Measurements from ENCODE around the gene RMP24.

RMP24 gene

DNA sequence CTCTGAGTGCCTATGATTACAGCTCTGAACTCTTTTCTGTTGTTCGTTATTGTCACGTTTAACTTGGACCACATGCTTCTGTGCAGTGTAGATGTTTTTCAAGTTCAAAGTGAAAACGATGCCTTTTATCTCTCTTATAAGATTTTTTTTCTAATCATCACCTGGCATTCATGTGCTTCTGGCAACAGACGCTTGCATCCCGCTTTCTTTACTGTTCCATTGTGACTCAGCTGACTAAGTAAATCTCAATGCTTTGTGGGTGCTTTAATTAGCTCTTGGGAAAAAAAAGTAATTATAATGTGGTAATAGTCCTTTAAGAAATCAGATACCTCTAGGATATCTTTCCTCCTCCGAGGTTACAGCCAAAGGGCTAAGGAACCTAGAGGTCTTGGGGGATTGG, 31.2 kb upstream of the RMP24 start:
- no peaks in the 10 kb centered on the region for H3K9me3 Mint-ChIP-seq
- TF ChIP-seq, protein P1, sequence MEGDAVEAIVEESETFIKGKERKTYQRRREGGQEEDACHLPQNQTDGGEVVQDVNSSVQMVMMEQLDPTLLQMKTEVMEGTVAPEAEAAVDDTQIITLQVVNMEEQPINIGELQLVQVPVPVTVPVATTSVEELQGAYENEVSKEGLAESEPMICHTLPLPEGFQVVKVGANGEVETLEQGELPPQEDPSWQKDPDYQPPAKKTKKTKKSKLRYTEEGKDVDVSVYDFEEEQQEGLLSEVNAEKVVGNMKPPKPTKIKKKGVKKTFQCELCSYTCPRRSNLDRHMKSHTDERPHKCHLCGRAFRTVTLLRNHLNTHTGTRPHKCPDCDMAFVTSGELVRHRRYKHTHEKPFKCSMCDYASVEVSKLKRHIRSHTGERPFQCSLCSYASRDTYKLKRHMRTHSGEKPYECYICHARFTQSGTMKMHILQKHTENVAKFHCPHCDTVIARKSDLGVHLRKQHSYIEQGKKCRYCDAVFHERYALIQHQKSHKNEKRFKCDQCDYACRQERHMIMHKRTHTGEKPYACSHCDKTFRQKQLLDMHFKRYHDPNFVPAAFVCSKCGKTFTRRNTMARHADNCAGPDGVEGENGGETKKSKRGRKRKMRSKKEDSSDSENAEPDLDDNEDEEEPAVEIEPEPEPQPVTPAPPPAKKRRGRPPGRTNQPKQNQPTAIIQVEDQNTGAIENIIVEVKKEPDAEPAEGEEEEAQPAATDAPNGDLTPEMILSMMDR (IDR thresholded peaks at IDR 0.05): no peak

DNA sequence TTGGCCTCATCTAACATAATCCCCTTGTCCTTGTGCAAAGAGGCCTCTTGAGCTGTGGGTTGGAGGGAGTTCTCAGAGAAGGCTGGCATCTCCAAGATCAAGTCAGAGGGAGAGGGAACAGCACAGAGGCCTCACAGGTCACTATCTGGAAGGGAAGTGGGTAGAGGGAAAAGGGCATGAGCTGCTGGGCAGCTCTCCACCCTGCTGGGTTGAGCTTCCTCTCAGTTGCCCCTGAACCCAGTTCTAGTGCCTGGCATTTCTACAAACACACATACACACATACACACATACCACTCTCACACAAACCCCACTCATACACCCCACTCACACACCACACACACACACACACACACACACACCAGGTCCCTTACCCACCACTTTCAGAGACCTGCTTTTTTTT, 30.3 kb upstream of the RMP24 start:
- Mint-ChIP-seq H3K36me3 (ENCODE audit: low read depth) (no peaks in the 10 kb centered on the region), H3K27ac (no peak overlapping the region), H3K27me3 (ENCODE audit: insufficient read depth) (peaks cover 4% of the 10 kb centered on the region), H3K9me3 (no peaks in the 10 kb centered on the region), H3K4me3 (no peak overlapping the region), H3K4me1 (ENCODE audit: low read depth) (peaks cover 6% of the 10 kb centered on the region; the same call in 1 of the 2 replicates)
- TF ChIP-seq, protein P1 (IDR thresholded peaks at IDR 0.05): no peak
- no peak for DNase-seq

More for the DNA sequence above, 31.2 kb upstream of the RMP24 start:
- peaks cover 6% of the 10 kb centered on the region; the same call in 1 of the 2 replicates for H3K4me1 Mint-ChIP-seq (ENCODE audit: low read depth)
- H3K27ac Mint-ChIP-seq: no peak overlapping the region
- H3K36me3 Mint-ChIP-seq (ENCODE audit: low read depth): no peaks in the 10 kb centered on the region
- H3K4me3 Mint-ChIP-seq: no peak overlapping the region
- DNase-seq: no peak
- H3K27me3 Mint-ChIP-seq (ENCODE audit: insufficient read depth): no peaks in the 10 kb centered on the region; the same call in 1 of the 2 replicates

DNA sequence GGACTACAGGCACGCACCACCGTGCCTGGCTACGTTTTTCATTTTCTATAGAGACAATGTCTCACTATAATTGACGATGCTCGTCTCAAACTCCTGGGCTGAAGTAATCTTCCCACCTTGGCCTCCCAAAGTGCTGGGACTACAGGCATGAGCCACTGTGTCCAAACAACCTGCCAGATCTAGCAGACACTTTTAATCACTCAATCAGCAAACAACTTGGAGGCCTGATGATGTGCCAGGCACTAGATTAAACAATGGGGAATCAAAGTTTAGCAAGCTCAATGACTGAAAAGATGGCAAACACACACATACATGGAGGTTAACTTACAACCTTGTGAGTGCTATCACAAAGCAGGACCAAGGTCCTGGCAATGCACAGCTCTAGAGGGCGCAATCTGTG, 29.8 kb upstream of the RMP24 start:
- peaks cover 6% of the 10 kb centered on the region; the same call in 1 of the 2 replicates for H3K4me1 Mint-ChIP-seq (ENCODE audit: low read depth)

DNA sequence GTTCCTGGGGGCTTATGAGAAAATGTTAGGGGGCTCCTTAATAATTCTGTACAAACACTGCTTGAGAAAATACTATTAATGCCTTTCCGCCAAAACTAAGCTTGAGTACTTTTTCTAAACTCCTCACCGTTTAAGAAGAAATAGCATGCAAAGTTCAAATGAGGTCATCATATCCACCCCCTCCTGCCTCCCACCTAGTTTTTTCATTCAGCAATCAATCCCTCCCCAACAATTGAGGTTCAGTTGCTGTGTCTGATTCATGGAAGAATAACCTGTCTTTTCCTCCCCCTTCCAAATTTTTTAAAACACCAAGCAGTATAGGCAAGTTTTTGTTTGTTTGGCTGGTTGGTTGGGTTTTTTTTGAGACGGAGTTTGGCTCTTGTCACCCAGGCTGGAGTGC, 24.4 kb upstream of the RMP24 start:
- no peak overlapping the region for H3K4me3 Mint-ChIP-seq
- no peaks in the 10 kb centered on the region for H3K36me3 Mint-ChIP-seq (ENCODE audit: low read depth)

More for the DNA sequence above, 29.8 kb upstream of the RMP24 start:
- no peak for DNase-seq
- H3K36me3 Mint-ChIP-seq (ENCODE audit: low read depth): no peaks in the 10 kb centered on the region
- no peak overlapping the region for H3K27ac Mint-ChIP-seq
- peaks cover 4% of the 10 kb centered on the region for H3K27me3 Mint-ChIP-seq (ENCODE audit: insufficient read depth)
- no peak overlapping the region for H3K4me3 Mint-ChIP-seq
- no peaks in the 10 kb centered on the region for H3K9me3 Mint-ChIP-seq
- TF ChIP-seq, protein P1 (IDR thresholded peaks at IDR 0.05): no peak

DNA sequence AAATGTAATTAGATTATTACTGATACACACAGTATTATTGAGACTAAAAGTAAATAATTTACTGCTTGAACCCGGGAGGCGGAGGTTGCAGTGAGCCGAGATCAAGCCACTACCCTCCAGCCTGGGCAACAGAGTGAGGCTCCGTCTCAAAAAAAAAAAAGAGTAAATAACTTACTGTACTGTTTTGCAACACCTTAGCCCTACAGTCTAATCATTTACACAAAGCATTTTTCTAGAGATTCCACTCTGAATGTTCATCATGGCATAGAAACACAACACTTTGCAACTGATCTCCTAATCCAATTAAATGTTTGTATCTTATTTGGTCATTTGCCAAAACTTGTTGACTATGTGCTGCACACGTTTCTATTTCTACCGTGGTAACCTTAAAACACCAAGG, 23.4 kb upstream of the RMP24 start:
- Mint-ChIP-seq H3K9me3 (no peaks in the 10 kb centered on the region), H3K4me1 (ENCODE audit: low read depth) (peaks cover 10% of the 10 kb centered on the region), H3K36me3 (ENCODE audit: low read depth) (no peaks in the 10 kb centered on the region), H3K27me3 (ENCODE audit: insufficient read depth) (peaks cover 12% of the 10 kb centered on the region; the same call in 1 of the 2 replicates), H3K4me3 (no peak overlapping the region), H3K27ac (no peak overlapping the region)
- TF ChIP-seq, protein P1 (IDR thresholded peaks at IDR 0.05): no peak
- no peak for DNase-seq

More for the DNA sequence above, 24.4 kb upstream of the RMP24 start:
- Mint-ChIP-seq H3K9me3 (no peaks in the 10 kb centered on the region), H3K4me1 (ENCODE audit: low read depth) (peaks cover 10% of the 10 kb centered on the region), H3K27me3 (ENCODE audit: insufficient read depth) (peaks cover 11% of the 10 kb centered on the region; the same call in 1 of the 2 replicates), H3K27ac (no peak overlapping the region)
- TF ChIP-seq, protein P1 (IDR thresholded peaks at IDR 0.05): no peak
- no peak for DNase-seq

Measured in HFFc6 (cell line).